ENCODE results near the gene CDKL5.
"Not testable (repeated sequence)": the region's sequence is repeated elsewhere in the genome, so short reads cannot be mapped to it uniquely, and the experiment has no call there.

The CDKL5 gene

GRCh38 chrX:18573556-18573955 lies 148.1 kb downstream of the CDKL5 start:
- DNase-seq (ENCODE audit: low read depth in 1 of 2, low spot score in 1 of 2), result no peak

DNA sequence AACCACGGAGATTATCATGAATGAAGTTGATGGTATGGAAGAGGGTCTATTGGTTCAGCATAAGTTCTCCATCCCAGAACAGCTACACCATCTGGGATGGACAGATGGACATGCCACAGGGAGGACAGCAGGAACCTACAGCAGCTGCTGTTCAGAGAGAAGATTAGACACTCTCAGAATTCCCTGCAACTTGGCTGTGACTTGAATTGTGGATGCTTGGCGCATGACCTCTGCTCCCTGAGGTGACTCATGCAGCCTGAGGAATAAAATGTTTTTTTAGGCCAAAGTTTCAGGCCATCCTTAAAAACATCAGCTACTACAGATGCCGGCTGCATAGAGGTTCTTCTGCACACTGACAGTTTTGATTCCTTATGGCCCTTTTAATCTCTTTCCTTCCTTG lies 149.2 kb downstream of the CDKL5 start:
- no peak for DNase-seq (ENCODE audit: low read depth in 1 of 2, low spot score in 1 of 2)

DNA sequence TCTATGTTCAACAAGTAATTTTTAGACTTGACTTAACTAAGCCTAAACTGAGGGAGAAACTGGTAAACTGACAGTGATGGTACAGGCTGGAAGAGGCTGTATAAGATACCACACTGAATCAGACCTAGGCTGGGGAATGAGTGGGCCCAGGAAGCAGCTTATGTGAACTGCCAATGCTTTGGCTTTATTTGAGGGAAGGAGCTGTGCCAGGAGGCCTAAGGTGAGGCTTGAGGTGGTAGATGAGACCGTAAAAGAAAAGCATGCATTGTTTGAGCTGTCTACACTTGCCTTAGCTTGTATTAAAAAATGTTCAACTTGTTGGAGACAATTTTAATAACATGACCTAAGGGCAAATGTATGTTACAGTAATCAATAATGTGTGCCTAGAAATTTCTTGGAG lies 150.3 kb downstream of the CDKL5 start:
- no peak for DNase-seq (ENCODE audit: low read depth in 1 of 2, low spot score in 1 of 2)

- DNase-seq (ENCODE audit: low read depth in 1 of 2, low spot score in 1 of 2), result no peak
These were observed 152.0 kb downstream of the CDKL5 start for GRCh38 chrX:18577400-18577799.

GRCh38 chrX:18578546-18578945 lies 153.1 kb downstream of the CDKL5 start:
- DNase-seq (ENCODE audit: low read depth in 1 of 2, low spot score in 1 of 2), result no peak

GRCh38 chrX:18579495-18579894 lies 154.1 kb downstream of the CDKL5 start:
- DNase-seq (ENCODE audit: low read depth in 1 of 2, low spot score in 1 of 2), result no peak

GRCh38 chrX:18582910-18583493 lies 157.6 kb downstream of the CDKL5 start:
- DNase-seq (ENCODE audit: low read depth in 1 of 2, low spot score in 1 of 2), result no peak

- not testable (repeated sequence) for DNase-seq (ENCODE audit: low read depth in 1 of 2, low spot score in 1 of 2)
These were observed 163.9 kb downstream of the CDKL5 start for GRCh38 chrX:18589292-18589691.

DNA sequence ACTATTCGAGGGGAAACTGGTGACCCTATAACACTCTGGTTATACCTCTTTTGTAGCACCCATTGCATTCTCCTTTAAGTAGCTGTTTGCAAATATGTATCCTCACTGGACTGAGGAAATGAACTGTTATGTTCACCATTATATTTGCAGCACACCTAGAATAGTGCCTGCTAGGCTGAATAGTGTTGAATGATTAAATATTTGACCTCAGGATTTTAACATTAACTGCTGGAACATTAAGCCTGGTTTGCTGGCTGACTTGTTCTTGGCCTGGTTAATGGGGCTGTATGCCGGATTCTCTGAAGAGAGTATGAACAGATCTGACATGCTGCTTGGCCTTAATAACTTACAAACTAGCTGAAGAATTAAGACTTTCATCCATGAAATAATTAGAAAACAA lies 166.4 kb downstream of the CDKL5 start:
- DNase-seq (ENCODE audit: low read depth in 1 of 2, low spot score in 1 of 2), result no peak

GRCh38 chrX:18594079-18594478 lies 168.7 kb downstream of the CDKL5 start:
- DNase-seq (ENCODE audit: low read depth in 1 of 2, low spot score in 1 of 2), result no peak

GRCh38 chrX:18596096-18596495 lies 170.7 kb downstream of the CDKL5 start:
- DNase-seq (ENCODE audit: low read depth in 1 of 2, low spot score in 1 of 2), result no peak

GRCh38 chrX:18598413-18598812 lies 173.0 kb downstream of the CDKL5 start:
- no peak for DNase-seq (ENCODE audit: low read depth in 1 of 2, low spot score in 1 of 2)

- DNase-seq (ENCODE audit: low read depth in 1 of 2, low spot score in 1 of 2), result no peak
These were observed 182.6 kb downstream of the CDKL5 start for GRCh38 chrX:18607966-18608365.

GRCh38 chrX:18613930-18614639 lies 188.7 kb downstream of the CDKL5 start:
- DNase-seq (ENCODE audit: low read depth in 1 of 2, low spot score in 1 of 2), result no peak

DNA sequence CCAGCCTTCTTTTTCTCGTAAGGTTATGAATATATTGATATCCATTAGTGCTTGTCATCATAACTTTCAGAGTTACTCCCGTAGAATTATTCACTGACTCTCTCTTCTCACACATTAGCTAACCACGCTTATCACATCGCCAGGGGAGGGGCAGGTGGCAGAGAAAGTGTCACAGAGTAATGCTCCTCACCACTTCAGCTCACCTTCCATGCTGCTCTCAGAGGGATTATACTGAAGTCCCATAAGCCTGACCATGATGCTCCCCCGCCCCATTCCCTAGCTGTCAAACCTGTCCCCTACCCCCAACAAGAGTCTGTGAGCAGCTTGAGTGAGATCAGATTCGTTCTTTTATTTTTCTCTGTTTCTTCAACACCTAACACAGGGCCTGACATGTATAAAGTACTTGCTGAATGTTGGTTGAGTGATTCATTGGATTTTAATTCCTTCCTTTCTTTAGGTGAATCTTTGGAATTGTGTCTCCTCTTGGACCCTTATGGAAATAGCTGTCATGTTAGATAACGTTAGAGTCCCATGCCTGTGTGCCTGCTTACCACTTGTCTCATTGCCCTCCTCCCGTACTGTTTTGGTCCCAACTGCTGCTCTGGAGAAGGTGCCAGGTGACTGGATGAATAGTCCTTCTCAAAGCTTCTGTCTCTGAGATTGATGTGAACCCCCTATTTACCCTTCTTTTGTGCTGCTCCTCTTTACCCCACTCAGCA lies 191.4 kb downstream of the CDKL5 start:
- no peak for DNase-seq (ENCODE audit: low read depth in 1 of 2, low spot score in 1 of 2)

DNA sequence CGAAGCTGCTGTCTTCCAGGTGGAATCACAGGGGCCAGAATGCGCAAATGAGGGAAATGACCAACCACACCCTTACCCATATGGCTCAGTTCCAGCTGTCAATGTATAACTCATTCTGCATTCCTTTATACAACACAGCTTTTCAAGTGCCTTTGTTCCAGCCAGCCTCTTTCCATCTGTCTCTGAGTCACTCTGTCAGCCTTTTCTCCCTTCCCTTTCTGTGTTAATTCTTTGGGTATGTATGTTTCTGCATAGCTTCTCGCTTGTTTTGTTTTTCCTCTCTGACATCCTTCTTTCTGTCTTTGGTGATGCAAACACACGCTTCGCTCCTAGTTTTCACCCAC lies 192.0 kb downstream of the CDKL5 start:
- no peak for DNase-seq (ENCODE audit: low read depth in 1 of 2, low spot score in 1 of 2)

DNA sequence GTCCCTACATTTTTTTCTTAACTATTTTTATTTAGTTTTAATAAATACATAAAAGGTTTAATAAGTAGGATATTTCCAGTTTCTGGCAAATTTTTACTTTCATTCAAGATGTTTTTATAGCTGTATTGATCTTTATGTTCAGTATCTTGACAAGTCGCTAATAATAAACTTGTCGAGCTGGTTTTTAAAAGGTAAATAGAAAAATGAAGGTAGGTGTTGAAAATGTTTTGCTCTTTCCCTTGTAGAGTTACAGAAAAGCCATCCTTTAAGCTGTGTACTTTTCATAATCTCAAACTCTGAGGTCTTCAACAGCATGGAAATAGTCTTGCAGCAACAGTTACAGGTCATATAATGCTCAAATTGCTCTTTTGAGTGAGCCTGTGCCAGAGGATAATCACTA lies 193.9 kb downstream of the CDKL5 start:
- no peak for DNase-seq (ENCODE audit: low read depth in 1 of 2, low spot score in 1 of 2)

GRCh38 chrX:18620349-18620748 lies 194.9 kb downstream of the CDKL5 start:
- no peak for DNase-seq (ENCODE audit: low read depth in 1 of 2, low spot score in 1 of 2)

DNA sequence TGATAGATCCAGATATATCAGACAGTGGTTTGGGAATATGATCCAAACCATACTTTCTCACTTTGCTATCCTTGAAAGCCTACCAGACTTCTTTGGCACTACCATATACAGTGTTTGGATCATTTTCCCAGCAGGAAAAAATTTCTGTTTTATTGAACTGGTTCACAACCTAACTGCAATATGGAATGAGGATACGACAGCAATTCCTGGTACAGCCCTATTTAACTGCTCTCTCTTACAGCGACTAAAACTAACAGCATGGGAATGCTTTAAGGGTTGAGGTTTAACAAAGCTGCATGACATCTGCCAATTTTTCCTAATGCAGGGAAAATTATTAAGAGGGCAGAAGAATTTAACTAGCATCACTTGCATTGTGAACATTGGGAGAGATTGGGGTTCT lies 199.2 kb downstream of the CDKL5 start:
- no peak for DNase-seq (ENCODE audit: low read depth in 1 of 2, low spot score in 1 of 2)

DNA sequence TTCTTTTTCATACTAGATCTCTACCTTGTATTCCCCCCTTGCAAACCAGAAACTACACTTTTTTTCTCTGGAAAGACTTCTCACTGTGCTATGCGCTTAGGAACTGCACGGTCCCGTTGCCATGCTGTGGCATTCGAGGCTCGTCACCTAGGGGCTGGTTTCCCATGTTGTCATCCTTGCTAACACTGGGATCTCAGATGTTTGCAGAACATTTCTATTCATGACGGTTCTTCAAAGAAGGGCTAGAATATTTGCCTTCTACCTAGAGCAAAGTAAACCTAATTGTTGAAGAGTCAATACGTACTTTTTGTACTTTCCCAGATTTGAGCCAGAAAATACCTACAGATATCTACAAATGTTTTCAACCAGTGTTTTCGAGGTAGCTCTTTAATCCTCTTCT lies 205.5 kb downstream of the CDKL5 start:
- DNase-seq (ENCODE audit: low read depth in 1 of 2, low spot score in 1 of 2), result no peak

- DNase-seq (ENCODE audit: low read depth in 1 of 2, low spot score in 1 of 2), result no peak
These were observed 213.0 kb downstream of the CDKL5 start for GRCh38 chrX:18638398-18638797.

- DNase-seq (ENCODE audit: low read depth in 1 of 2, low spot score in 1 of 2), result no peak
These were observed 213.9 kb downstream of the CDKL5 start for GRCh38 chrX:18639280-18639679.

DNA sequence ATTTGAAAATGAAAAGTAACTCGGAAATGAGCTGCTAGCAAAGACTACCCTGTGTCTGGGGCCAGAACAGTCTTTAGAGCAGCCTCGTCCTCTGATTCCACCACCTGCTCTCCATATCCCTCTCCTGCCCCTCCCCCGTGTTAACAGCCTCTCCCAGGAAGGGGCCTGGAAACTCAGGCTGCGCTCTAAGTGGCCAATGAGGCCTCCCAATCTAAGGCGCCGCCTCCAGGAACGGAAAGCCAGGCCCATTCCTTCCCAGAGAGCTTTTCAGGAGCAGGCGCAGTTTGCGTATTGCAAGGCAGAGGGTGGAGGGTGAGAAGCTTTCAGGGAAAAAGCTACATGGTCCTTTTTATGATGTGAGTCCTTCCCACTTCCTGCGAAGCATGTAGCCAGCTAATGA lies 215.3 kb downstream of the CDKL5 start:
- DNase-seq (ENCODE audit: low read depth in 1 of 2, low spot score in 1 of 2), result no peak

Data from stimulated activated CD4-positive, alpha-beta T cell treated with anti-CD3 and anti-CD28 coated beads, Interleukin-15, amount 100 ng/mL, for 1 hour (primary cell).